ENCODE measurements around the gene CIAO3. TPM values are rescaled to one million over a fixed set of nuclear protein-coding genes. Genes with fewer than 3 reads are reported as not detected.
"Not testable (repeated sequence)": the region's sequence is repeated elsewhere in the genome, so short reads cannot be mapped to it uniquely, and the experiment has no call there.

The CIAO3 gene
- total RNA-seq, 1 experiment from 2014 or later = 51.9 TPM

- H3K4me1 Mint-ChIP-seq (ENCODE audit: low read depth, unreplicated experiment) = no peaks in the 10 kb centered on the region
- H3K36me3 Mint-ChIP-seq (ENCODE audit: insufficient read depth, unreplicated experiment) = peaks cover 46% of the 10 kb centered on the region
- intact Hi-C loops (cut with micrococcal nuclease; ENCODE audit: unreplicated experiment) = no loop called here
- CTCF ChIA-PET = no interaction called here
- H3K9me3 Mint-ChIP-seq (ENCODE audit: low read depth, unreplicated experiment) = no peaks in the 10 kb centered on the region
- no TSS peak for BruUV-seq (replicated peaks)
- peaks cover 14% of the 10 kb centered on the region for H3K27me3 Mint-ChIP-seq (ENCODE audit: unreplicated experiment)
- no peak overlapping the region for H3K27ac Mint-ChIP-seq (ENCODE audit: unreplicated experiment)
- no peak overlapping the region for H3K4me3 Mint-ChIP-seq (ENCODE audit: low read depth, unreplicated experiment)
- peak; percentile 14 for TF ChIP-seq CTCF (IDR thresholded peaks at IDR 0.05; ENCODE audit: unreplicated experiment)
- no peak for DNase-seq
Observed at GRCh38 chr16:743794-744500, 3.1 kb upstream of the CIAO3 start.

- DNase-seq; H3K9me3 Mint-ChIP-seq (ENCODE audit: low read depth, unreplicated experiment); H3K27ac Mint-ChIP-seq (ENCODE audit: unreplicated experiment); BruUV-seq (replicated peaks); CTCF ChIA-PET; H3K27me3 Mint-ChIP-seq (ENCODE audit: unreplicated experiment); H3K4me1 Mint-ChIP-seq (ENCODE audit: low read depth, unreplicated experiment); intact Hi-C loops (cut with micrococcal nuclease; ENCODE audit: unreplicated experiment); H3K4me3 Mint-ChIP-seq (ENCODE audit: low read depth, unreplicated experiment): not testable (repeated sequence)
- H3K36me3 Mint-ChIP-seq (ENCODE audit: insufficient read depth, unreplicated experiment) = peaks cover 52% of the 10 kb centered on the region
Observed at GRCh38 chr16:742894-743293, 2.1 kb upstream of the CIAO3 start.

GRCh38 chr16:741986-742629, 1.3 kb upstream of the CIAO3 start:
- intact Hi-C loops (cut with micrococcal nuclease; ENCODE audit: unreplicated experiment) = no loop called here
- peaks cover 2% of the 10 kb centered on the region for H3K27me3 Mint-ChIP-seq (ENCODE audit: unreplicated experiment)
- H3K4me3 Mint-ChIP-seq (ENCODE audit: low read depth, unreplicated experiment) = peak overlapping the region; percentile 79
- CTCF ChIA-PET = interaction anchor here (1.7 kb wide), 1 partner anchor 14 kb away, joined by 7 read pairs; no protein-coding TSS in a partner anchor
- peak overlapping the region; percentile 62 for H3K27ac Mint-ChIP-seq (ENCODE audit: unreplicated experiment)
- no peaks in the 10 kb centered on the region for H3K4me1 Mint-ChIP-seq (ENCODE audit: low read depth, unreplicated experiment)
- TF ChIP-seq CTCF (IDR thresholded peaks at IDR 0.05; ENCODE audit: unreplicated experiment) = no peak
- no TSS peak for BruUV-seq (replicated peaks)
- H3K36me3 Mint-ChIP-seq (ENCODE audit: insufficient read depth, unreplicated experiment) = peaks cover 50% of the 10 kb centered on the region
- H3K9me3 Mint-ChIP-seq (ENCODE audit: low read depth, unreplicated experiment) = no peaks in the 10 kb centered on the region
- no peak for DNase-seq

- BruUV-seq (replicated peaks) = no TSS peak
- no peaks in the 10 kb centered on the region for H3K9me3 Mint-ChIP-seq (ENCODE audit: low read depth, unreplicated experiment)
- intact Hi-C loops (cut with micrococcal nuclease; ENCODE audit: unreplicated experiment) = no loop called here
- H3K36me3 Mint-ChIP-seq (ENCODE audit: insufficient read depth, unreplicated experiment) = peaks cover 64% of the 10 kb centered on the region
- CTCF ChIA-PET = interaction anchor here (0.8 to 1.7 kb wide), 9 partner anchors 9 to 55 kb away, joined by 3 to 7 read pairs (median 4); partner anchors contain the start of genes CHTF18 and RPUSD1
- H3K27ac Mint-ChIP-seq (ENCODE audit: unreplicated experiment) = peak overlapping the region; percentile 62
- TF ChIP-seq CTCF (IDR thresholded peaks at IDR 0.05; ENCODE audit: unreplicated experiment) = no peak
- no peaks in the 10 kb centered on the region for H3K27me3 Mint-ChIP-seq (ENCODE audit: unreplicated experiment)
- H3K4me3 Mint-ChIP-seq (ENCODE audit: low read depth, unreplicated experiment) = peak overlapping the region; percentile 79
- DNase-seq = no peak
- no peaks in the 10 kb centered on the region for H3K4me1 Mint-ChIP-seq (ENCODE audit: low read depth, unreplicated experiment)
Observed at GRCh38 chr16:740459-740763, 386 bp downstream of the CIAO3 start.

Data from Calu3 (cell line).